GM12891 (cell line): ENCODE results near the gene PDZRN4.
"Not testable (repeated sequence)": the region's sequence is repeated elsewhere in the genome, so short reads cannot be mapped to it uniquely, and the experiment has no call there.

Source experiments
- DNase-seq: peaks from one replicate; pipeline ENCODE4 v3.0.0; 2011; ENCODE audit warnings: low spot score; ENCODE audit not compliant: insufficient read length
- FAIRE-seq: peaks from 2 replicates; lab custom pipeline; 2011; peaks lifted over from hg19 to GRCh38; lab: Jason Lieb, UNC
- PAX5 ChIP-seq: IDR thresholded peaks from 2 replicates; pipeline ENCODE4 v1.6.1; 2011; ENCODE audit warnings: low read length, moderate library complexity, mild to moderate bottlenecking; ENCODE audit not compliant: insufficient read depth, severe bottlenecking
- POLR2A ChIP-seq: IDR thresholded peaks from 2 replicates; pipeline ENCODE4 v1.6.1; 2011; ENCODE audit warnings: low read depth, low read length, control low read depth
- POLR2AphosphoS5 ChIP-seq: IDR thresholded peaks from 2 replicates; pipeline ENCODE4 v1.6.1; 2011; ENCODE audit warnings: low read depth, low read length, control low read depth
- POU2F2 ChIP-seq: IDR thresholded peaks from 2 replicates; pipeline ENCODE4 v1.6.1; 2011; ENCODE audit warnings: low read depth, mild to moderate bottlenecking, control low read depth, low read length, moderate library complexity
- SPI1 ChIP-seq: IDR thresholded peaks from 2 replicates; pipeline ENCODE4 v1.6.1; 2011; ENCODE audit warnings: low read depth, low read length, control low read depth
- TAF1 ChIP-seq: IDR thresholded peaks from 2 replicates; pipeline ENCODE4 v1.6.1; 2011; ENCODE audit warnings: low read depth, low read length, control low read depth

Gene PDZRN4

GRCh38 chr12:41188841-41189394 is 798 bp downstream of the PDZRN4 start:
- FAIRE-seq (no peak), DNase-seq (no peak)

GRCh38 chr12:41189395-41190251 is 1.5 kb downstream of the PDZRN4 start:
- DNase-seq (no peak), FAIRE-seq (no peak)
- TF ChIP-seq SPI1, result no peak
- no peak for TF ChIP-seq POLR2AphosphoS5

More at GRCh38 chr12:41188841-41189394, 798 bp downstream of the PDZRN4 start:
- TF ChIP-seq POU2F2 (no peak), POLR2A (no peak), TAF1 (no peak), SPI1 (no peak), PAX5 (no peak), POLR2AphosphoS5 (no peak)

- TF ChIP-seq POLR2A, result no peak
- TF ChIP-seq POU2F2, result no peak
- no peak for TF ChIP-seq TAF1
- no peak for TF ChIP-seq POLR2AphosphoS5
- no peak for TF ChIP-seq PAX5
- no peak for TF ChIP-seq SPI1
- no peak for FAIRE-seq
- DNase-seq, result no peak
These were observed 2.2 kb downstream of the PDZRN4 start for GRCh38 chr12:41190338-41190737.

- FAIRE-seq, DNase-seq: not testable (repeated sequence)
These were observed 3.4 kb downstream of the PDZRN4 start for GRCh38 chr12:41191549-41191948.

- TF ChIP-seq PAX5, result no peak
- TF ChIP-seq POLR2A, result no peak
- TF ChIP-seq TAF1, result no peak
- DNase-seq (no peak), FAIRE-seq (no peak)
These were observed 5.2 kb downstream of the PDZRN4 start for GRCh38 chr12:41193311-41193710.

- TF ChIP-seq SPI1 (no peak), POU2F2 (no peak), POLR2A (no peak), POLR2AphosphoS5 (no peak), TAF1 (no peak), PAX5 (no peak)
- no peak for DNase-seq
- no peak for FAIRE-seq
These were observed 13.9 kb downstream of the PDZRN4 start for GRCh38 chr12:41202051-41202450.

DNA sequence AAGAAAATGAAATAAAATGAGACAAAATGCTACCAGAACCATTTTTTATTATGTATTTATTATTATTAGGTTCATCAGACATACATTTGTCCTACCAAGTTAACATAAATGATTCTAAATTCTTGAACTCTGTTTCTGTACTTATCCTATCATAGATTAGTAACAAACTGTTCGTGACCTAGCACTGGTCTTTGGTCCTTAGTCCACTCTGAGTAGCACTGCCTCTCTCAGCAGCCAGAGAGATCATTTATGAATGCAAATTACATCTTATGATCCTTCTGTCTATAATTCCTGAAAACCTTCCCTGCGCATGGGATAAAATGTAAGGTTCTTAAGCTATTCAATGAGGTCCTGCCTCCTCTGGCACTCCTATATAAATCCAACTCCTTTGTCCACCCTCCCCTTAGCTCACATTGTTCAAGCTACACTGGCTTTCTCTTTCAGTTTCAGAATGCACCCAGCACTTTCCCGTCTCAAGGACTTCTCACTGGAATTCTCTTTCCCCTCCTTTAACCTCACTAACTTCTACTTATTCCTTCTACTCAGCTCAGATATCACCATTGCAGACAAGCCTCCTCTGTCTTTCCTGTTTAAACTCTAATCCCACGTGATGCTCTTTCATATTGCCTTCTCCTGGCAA is 17.1 kb downstream of the PDZRN4 start:
- no peak for FAIRE-seq
- DNase-seq, result no peak
- TF ChIP-seq POLR2AphosphoS5 (no peak), PAX5 (no peak), POU2F2 (no peak), POLR2A (no peak), TAF1 (no peak), SPI1 (no peak)

DNA sequence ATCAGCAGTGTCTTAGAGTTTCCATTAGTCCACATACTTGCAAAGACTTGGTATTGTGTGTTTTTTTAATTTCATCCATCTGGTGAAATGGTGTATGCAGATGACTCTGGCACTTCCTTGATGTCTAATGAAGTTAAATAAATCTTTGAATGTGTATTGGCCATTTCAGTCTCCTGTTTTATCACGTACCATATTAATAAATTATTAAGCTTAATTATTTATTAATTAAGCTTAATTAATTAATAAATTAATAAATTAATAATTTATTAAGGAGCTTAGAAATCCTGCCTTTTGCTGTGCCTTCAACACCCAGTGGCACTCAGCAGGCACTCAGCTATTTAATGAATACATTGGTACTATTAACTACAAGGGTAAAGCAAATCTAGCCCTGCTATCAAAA is 18.2 kb downstream of the PDZRN4 start:
- DNase-seq, result no peak
- FAIRE-seq, result no peak
- TF ChIP-seq POLR2AphosphoS5, result no peak
- TF ChIP-seq POU2F2, result no peak

DNA sequence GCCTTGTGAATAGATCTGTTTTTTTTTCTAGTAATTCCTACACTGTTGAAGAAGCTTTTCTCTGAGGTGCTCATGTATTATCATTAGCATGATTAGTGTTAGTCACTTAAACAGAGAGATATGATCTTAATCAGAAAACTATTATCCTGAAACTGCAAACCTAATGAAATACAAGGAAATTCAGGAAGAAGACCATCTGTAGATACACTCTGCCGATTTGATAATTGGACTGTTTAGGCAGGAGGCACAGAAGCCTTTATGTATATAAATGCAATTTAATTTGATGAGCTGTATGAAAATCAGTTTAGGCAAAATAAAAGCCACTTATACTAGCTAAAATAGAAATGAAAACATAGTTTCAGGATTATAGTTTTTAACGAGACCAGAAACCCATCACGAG is 23.3 kb downstream of the PDZRN4 start:
- TF ChIP-seq POU2F2 (no peak), TAF1 (no peak), SPI1 (no peak), PAX5 (no peak), POLR2AphosphoS5 (no peak), POLR2A (no peak)
- DNase-seq (no peak), FAIRE-seq (no peak)

DNA sequence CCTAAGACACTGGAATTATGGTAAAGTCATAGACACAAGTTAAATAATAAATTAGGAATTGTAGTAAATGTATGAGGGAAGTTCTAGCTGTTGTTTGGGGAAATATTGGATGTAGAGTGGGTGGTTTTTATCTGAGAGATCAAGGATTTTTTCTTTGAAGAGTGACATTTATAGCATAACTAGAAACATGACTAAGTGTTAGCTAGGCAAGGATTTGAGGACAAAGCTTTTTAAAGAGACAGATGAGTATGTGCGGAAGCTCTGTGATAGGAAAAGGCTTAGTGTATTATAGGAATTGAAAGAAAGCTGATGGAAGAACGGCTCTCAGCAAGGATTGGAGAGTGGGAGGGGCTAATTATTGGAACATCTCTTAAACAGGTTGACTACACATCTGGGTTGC is 24.5 kb downstream of the PDZRN4 start:
- DNase-seq, result no peak
- no peak for TF ChIP-seq POU2F2
- TF ChIP-seq TAF1, result no peak
- TF ChIP-seq SPI1, result no peak
- no peak for TF ChIP-seq PAX5
- TF ChIP-seq POLR2A, result no peak
- TF ChIP-seq POLR2AphosphoS5, result no peak
- no peak for FAIRE-seq
